GM21529 (cell line): ENCODE results near the gene KCTD5.
A peak's percentile ranks its signal among the peaks of the same experiment; 100 is the strongest.
"Not testable (repeated sequence)": the region's sequence is repeated elsewhere in the genome, so short reads cannot be mapped to it uniquely, and the experiment has no call there.

ENCODE experiments used
- ATAC-seq: cut with Tn5 transposase; IDR thresholded peaks from one replicate; pipeline ENCODE4 v1.9.1; 2021; ENCODE audit not compliant: unreplicated experiment

KCTD5 gene

GRCh38 chr16:2671741-2672140 lies 10.6 kb upstream of the KCTD5 start:
- ATAC-seq, result no peak

GRCh38 chr16:2673066-2673999 lies 9.0 kb upstream of the KCTD5 start:
- peak; percentile 83 for ATAC-seq

- no peak for ATAC-seq
Measured at GRCh38 chr16:2675021-2675420, 7.3 kb upstream of the KCTD5 start.

GRCh38 chr16:2675714-2676113 lies 6.6 kb upstream of the KCTD5 start:
- ATAC-seq, result no peak

- not testable (repeated sequence) for ATAC-seq
Measured at GRCh38 chr16:2676937-2677336, 5.4 kb upstream of the KCTD5 start.

- not testable (repeated sequence) for ATAC-seq
Measured at GRCh38 chr16:2678206-2678965, 3.9 kb upstream of the KCTD5 start.

- ATAC-seq, result not testable (repeated sequence)
Measured at GRCh38 chr16:2679902-2680301, 2.4 kb upstream of the KCTD5 start.

GRCh38 chr16:2680360-2680759 lies 2.0 kb upstream of the KCTD5 start:
- ATAC-seq, result not testable (repeated sequence)

- not testable (repeated sequence) for ATAC-seq
Measured at GRCh38 chr16:2683041-2683440, 718 bp downstream of the KCTD5 start.

GRCh38 chr16:2686075-2686474 lies 3.8 kb downstream of the KCTD5 start:
- peak; percentile 38 for ATAC-seq

- ATAC-seq, result peak; percentile 51
Measured at GRCh38 chr16:2686912-2687507, 4.7 kb downstream of the KCTD5 start.

GRCh38 chr16:2687531-2688308 lies 5.4 kb downstream of the KCTD5 start:
- no peak for ATAC-seq

GRCh38 chr16:2689422-2689821 lies 7.1 kb downstream of the KCTD5 start:
- not testable (repeated sequence) for ATAC-seq

- ATAC-seq, result no peak
Measured at GRCh38 chr16:2689968-2690801, 7.9 kb downstream of the KCTD5 start.

GRCh38 chr16:2690852-2691251 lies 8.5 kb downstream of the KCTD5 start:
- ATAC-seq, result no peak

- no peak for ATAC-seq
Measured at GRCh38 chr16:2691491-2692248, 9.3 kb downstream of the KCTD5 start.

- no peak for ATAC-seq
Measured at GRCh38 chr16:2692251-2692947, 10.1 kb downstream of the KCTD5 start.

- no peak for ATAC-seq
Measured at GRCh38 chr16:2692948-2693651, 10.8 kb downstream of the KCTD5 start.
